Smooth muscle cell (in vitro differentiated cells): ENCODE measurements around the gene SAMD10. TPM values are rescaled to one million over a fixed set of nuclear protein-coding genes. Genes with fewer than 3 reads are reported as not detected.

Experiments
- DNase-seq: peaks from one replicate; lab custom pipeline; 2025; ENCODE audit not compliant: unreplicated experiment; lab: John Stamatoyannopoulos, UW
- H2AFZ ChIP-seq: fragments of 200-600 bp; sonication (generic); 2 replicates; pipeline ENCODE4 v1.6.0; 2016; ENCODE audit warnings: antibody characterized with exemption, low read depth, mild to moderate bottlenecking
- H3F3A ChIP-seq: fragments of 200-600 bp; sonication (generic); 2 replicates; pipeline ENCODE4 v1.6.0; 2017; ENCODE audit warnings: antibody characterized with exemption, low read depth
- H3K27ac ChIP-seq: fragments of 200-600 bp; sonication (generic); 2 replicates; pipeline ENCODE4 v1.5.1; 2016; ENCODE audit warnings: low read depth, mild to moderate bottlenecking
- H3K27me3 ChIP-seq: fragments of 200-600 bp; sonication (generic); 2 replicates; pipeline ENCODE4 v1.6.1; 2016; ENCODE audit warnings: low read depth, mild to moderate bottlenecking
- H3K36me3 ChIP-seq: fragments of 200-600 bp; sonication (generic); 2 replicates; pipeline ENCODE4 v1.5.1; 2016; ENCODE audit warnings: low read depth
- H3K4me1 ChIP-seq: fragments of 200-600 bp; sonication (generic); 2 replicates; pipeline ENCODE4 v1.5.1; 2016; ENCODE audit warnings: low read depth
- H3K4me2 ChIP-seq: fragments of 200-600 bp; sonication (generic); 2 replicates; pipeline ENCODE4 v1.6.0; 2016; ENCODE audit warnings: mild to moderate bottlenecking
- H3K4me3 ChIP-seq: fragments of 200-600 bp; sonication (generic); 2 replicates; pipeline ENCODE4 v1.5.1; 2016; ENCODE audit warnings: mild to moderate bottlenecking
- H3K79me2 ChIP-seq: fragments of 200-600 bp; sonication (generic); 2 replicates; pipeline ENCODE4 v1.6.0; 2016; ENCODE audit warnings: low read depth, mild to moderate bottlenecking
- H3K9ac ChIP-seq: fragments of 200-600 bp; sonication (generic); 2 replicates; pipeline ENCODE4 v1.6.0; 2016; ENCODE audit warnings: low read depth
- H3K9me3 ChIP-seq: fragments of 200-600 bp; sonication (generic); replicated peaks from 2 replicates; pipeline ENCODE4 v1.5.1; 2016; ENCODE audit warnings: low read depth
- H4K20me1 ChIP-seq: fragments of 200-600 bp; sonication (generic); 2 replicates; pipeline ENCODE4 v1.6.0; 2016; ENCODE audit warnings: low read depth
- CTCF ChIP-seq: fragments of 200-600 bp; sonication (generic); IDR thresholded peaks from 2 replicates; pipeline ENCODE4 v1.5.1; 2017; ENCODE audit warnings: borderline replicate concordance, mild to moderate bottlenecking, antibody characterized with exemption; ENCODE audit not compliant: insufficient read depth, poor library complexity, severe bottlenecking
- WGBS: methylation state at CpG from one replicate; pipeline ENCODE4 v1.1.7; 2016; ENCODE audit warnings: low lambda C conversion rate; 5-methylcytosine and 5-hydroxymethylcytosine counted together
- polyA plus RNA-seq: library from polyadenylated mRNA; unstranded; fragments of >200 nt; fragmentation: Nextera tagmentation; extraction: Ambion mirVana; gene quantifications from 2 replicates; pipeline ENCODE4 v1.2.1, GENCODE V29; 2016
- total RNA-seq: library from RNA; depleted of rRNA; stranded (reverse); fragments of >200 nt; gene quantifications from 2 replicates; pipeline ENCODE4 v1.2.3, GENCODE V29; 2014

Gene SAMD10
- total and polyA plus RNA-seq, 2 experiments from 2014 or later = 0.13 to 1.2 TPM

DNA sequence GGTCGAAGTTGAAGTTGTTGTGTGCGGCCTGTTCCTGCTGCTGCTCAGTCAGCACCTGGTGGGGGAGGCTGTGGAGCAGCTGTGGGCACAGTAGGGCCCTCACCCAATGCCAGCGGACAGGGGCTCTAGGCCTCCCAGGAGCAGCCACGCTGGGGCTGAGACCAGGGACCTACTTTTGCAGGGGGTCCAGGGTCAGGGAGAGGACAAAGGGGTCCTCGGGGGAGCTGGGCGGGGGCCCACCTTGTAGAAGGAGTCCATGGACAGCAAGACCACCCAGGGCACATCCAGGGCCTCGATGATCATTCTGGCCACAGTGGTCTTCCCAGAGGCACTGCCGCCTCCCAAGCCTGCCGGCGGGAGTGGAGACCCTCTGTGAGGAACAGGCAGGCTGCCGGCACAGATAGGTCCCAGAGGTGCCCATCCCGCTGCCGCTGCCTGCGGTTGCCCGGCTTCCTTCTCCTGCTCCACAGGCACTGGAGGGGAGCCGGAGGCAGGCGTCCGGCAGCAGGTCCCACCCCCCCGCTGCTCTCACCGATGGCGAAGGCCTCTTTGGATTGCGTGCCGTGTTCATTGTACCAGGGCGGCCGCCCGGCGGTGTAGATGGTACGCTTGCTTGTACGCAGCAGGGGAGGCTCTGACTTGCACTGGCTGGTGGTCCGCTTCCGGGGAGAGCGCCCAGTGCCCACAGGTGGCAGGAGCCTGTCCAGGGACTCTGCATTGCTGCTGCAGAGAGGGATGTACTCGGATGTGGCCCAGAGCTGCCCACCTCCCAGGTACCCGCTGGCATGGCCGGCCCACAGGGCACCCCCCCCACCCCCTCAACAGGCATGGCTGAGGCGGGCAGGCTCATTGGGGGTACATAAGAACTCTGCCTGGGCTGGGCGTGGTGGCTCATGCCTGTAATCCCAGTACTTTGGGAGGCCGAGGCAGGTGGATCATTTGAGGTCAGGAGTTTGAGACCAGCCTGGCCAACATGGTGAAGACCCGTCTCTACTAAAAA, 33.2 kb downstream of the SAMD10 start:
- no peaks in the 10 kb centered on the region for H3K27me3 ChIP-seq
- peaks cover 25% of the 10 kb centered on the region for H3K79me2 ChIP-seq
- H3K4me3 ChIP-seq = no peak overlapping the region
- no peaks in the 10 kb centered on the region for H3K36me3 ChIP-seq
- H2AFZ ChIP-seq = no peak overlapping the region
- H3K9me3 ChIP-seq = no peaks in the 10 kb centered on the region
- WGBS = 97% methylated on average over 36 of the region's 39 CpGs
- no peak for TF ChIP-seq CTCF
- H3F3A ChIP-seq = peaks cover 6% of the 10 kb centered on the region
- H3K4me1 ChIP-seq = no peaks in the 10 kb centered on the region
- H3K4me2 ChIP-seq = no peak overlapping the region
- peaks cover 96% of the 10 kb centered on the region for H4K20me1 ChIP-seq
- H3K27ac ChIP-seq = no peak overlapping the region
- H3K9ac ChIP-seq = no peak overlapping the region
- no peak for DNase-seq

- no peak for DNase-seq
- Histone ChIP-seq H3K4me3 (no peak overlapping the region), H3F3A (peaks cover 6% of the 10 kb centered on the region), H3K79me2 (peaks cover 19% of the 10 kb centered on the region), H3K27me3 (no peaks in the 10 kb centered on the region), H3K4me2 (no peak overlapping the region), H3K4me1 (no peaks in the 10 kb centered on the region), H3K36me3 (no peaks in the 10 kb centered on the region), H3K9ac (no peak overlapping the region), H4K20me1 (peaks cover 96% of the 10 kb centered on the region), H3K9me3 (no peaks in the 10 kb centered on the region), H3K27ac (no peak overlapping the region), H2AFZ (no peak overlapping the region)
- WGBS = 94% methylated on average over 17 of the region's 17 CpGs
- no peak for TF ChIP-seq CTCF
Measured at GRCh38 chr20:63945031-63945658, 34.3 kb downstream of the SAMD10 start.

GRCh38 chr20:63944078-63944941, 35.1 kb downstream of the SAMD10 start:
- Histone ChIP-seq H3K36me3 (no peaks in the 10 kb centered on the region), H3K9me3 (no peaks in the 10 kb centered on the region), H3K9ac (no peak overlapping the region), H3K4me3 (no peak overlapping the region), H2AFZ (no peak overlapping the region), H3K4me1 (no peaks in the 10 kb centered on the region), H3K27me3 (no peaks in the 10 kb centered on the region), H4K20me1 (peaks cover 96% of the 10 kb centered on the region), H3K79me2 (peaks cover 16% of the 10 kb centered on the region), H3F3A (peaks cover 6% of the 10 kb centered on the region), H3K27ac (no peak overlapping the region), H3K4me2 (no peak overlapping the region)
- no peak for TF ChIP-seq CTCF
- DNase-seq = no peak
- 98% methylated on average over 31 of the region's 35 CpGs for WGBS
